Raji (cell line): ENCODE data around the gene SEMA6B.

Experiments used
- POLR2A ChIP-seq: IDR thresholded peaks from 2 replicates; pipeline ENCODE4 v1.6.1; 2011; ENCODE audit warnings: low read depth, low read length, control low read depth; ENCODE audit not compliant: insufficient read depth

The SEMA6B gene

GRCh38 chr19:4516939-4517300 is 42.6 kb downstream of the SEMA6B start:
- no peak for TF ChIP-seq POLR2A

GRCh38 chr19:4516199-4516938 is 43.1 kb downstream of the SEMA6B start:
- no peak for TF ChIP-seq POLR2A

GRCh38 chr19:4515732-4516131 is 43.8 kb downstream of the SEMA6B start:
- no peak for TF ChIP-seq POLR2A

GRCh38 chr19:4513248-4513647 is 46.2 kb downstream of the SEMA6B start:
- no peak for TF ChIP-seq POLR2A

- TF ChIP-seq POLR2A = no peak
Observed at GRCh38 chr19:4512070-4512469, 47.4 kb downstream of the SEMA6B start.

GRCh38 chr19:4511300-4512054 is 48.0 kb downstream of the SEMA6B start:
- no peak for TF ChIP-seq POLR2A

- TF ChIP-seq POLR2A = no peak
Observed at GRCh38 chr19:4510435-4511255, 48.8 kb downstream of the SEMA6B start.

GRCh38 chr19:4508698-4509097 is 50.8 kb downstream of the SEMA6B start:
- no peak for TF ChIP-seq POLR2A

GRCh38 chr19:4507804-4508203 is 51.7 kb downstream of the SEMA6B start:
- no peak for TF ChIP-seq POLR2A

- no peak for TF ChIP-seq POLR2A
Observed at GRCh38 chr19:4507150-4507452, 52.4 kb downstream of the SEMA6B start.

- TF ChIP-seq POLR2A = no peak
Observed at GRCh38 chr19:4506449-4507149, 52.9 kb downstream of the SEMA6B start.

- TF ChIP-seq POLR2A = no peak
Observed at GRCh38 chr19:4505570-4506448, 53.7 kb downstream of the SEMA6B start.

GRCh38 chr19:4504891-4505569 is 54.5 kb downstream of the SEMA6B start:
- TF ChIP-seq POLR2A = no peak

- no peak for TF ChIP-seq POLR2A
Observed at GRCh38 chr19:4504297-4504701, 55.2 kb downstream of the SEMA6B start.
